ENCODE results near the gene SCFD2. TPM values are rescaled to one million over a fixed set of nuclear protein-coding genes. Genes with fewer than 3 reads are reported as not detected.

SCFD2 gene
- total RNA-seq, 1 experiment from 2014 or later, result 12.4 TPM

- no peak overlapping the region for H3K4me3 Mint-ChIP-seq
- TF ChIP-seq CTCF (IDR thresholded peaks at IDR 0.05) (no peak), ZNF263 (CRISPR knock-in tag; IDR thresholded peaks at IDR 0.05; ENCODE audit: low read depth) (no peak), PREB (CRISPR knock-in tag; IDR thresholded peaks at IDR 0.05; ENCODE audit: borderline replicate concordance) (no peak), CREM (CRISPR knock-in tag; IDR thresholded peaks at IDR 0.05) (no peak), ZNF532 (CRISPR knock-in tag; IDR thresholded peaks at IDR 0.05; ENCODE audit: borderline replicate concordance) (no peak), CREB1 (CRISPR knock-in tag; IDR thresholded peaks at IDR 0.05) (no peak), ZBTB21 (CRISPR knock-in tag; IDR thresholded peaks at IDR 0.05; ENCODE audit: borderline replicate concordance) (no peak), ZNF281 (CRISPR knock-in tag; IDR thresholded peaks at IDR 0.05) (no peak), KAT7 (CRISPR knock-in tag; IDR thresholded peaks at IDR 0.05; ENCODE audit: borderline replicate concordance) (no peak), ELF4 (CRISPR knock-in tag; IDR thresholded peaks at IDR 0.05; ENCODE audit: low read depth) (no peak), E2F1 (CRISPR knock-in tag; IDR thresholded peaks at IDR 0.05) (no peak), SMAD4 (CRISPR knock-in tag; IDR thresholded peaks at IDR 0.05) (no peak), TCF7 (CRISPR knock-in tag; IDR thresholded peaks at IDR 0.05; ENCODE audit: low read depth) (no peak), STAT6 (CRISPR knock-in tag; conservative IDR thresholded peaks at IDR 0.05; ENCODE audit: low read depth) (no peak), ZNF512 (CRISPR knock-in tag; IDR thresholded peaks at IDR 0.05; ENCODE audit: borderline replicate concordance) (no peak)
- no peak for ATAC-seq
- peaks cover 25% of the 10 kb centered on the region for H3K4me1 Mint-ChIP-seq
- CTCF ChIA-PET, result interaction anchor here (1.5 kb wide), 1 partner anchor 25 kb away, joined by 3 read pairs; no protein-coding TSS in a partner anchor
- H3K9me3 Mint-ChIP-seq, result peaks cover 10% of the 10 kb centered on the region; the same call in 1 of the 2 replicates
- no peak overlapping the region for H3K27ac Mint-ChIP-seq
- no peaks in the 10 kb centered on the region for H3K27me3 Mint-ChIP-seq (ENCODE audit: low read depth)
- POLR2A ChIA-PET, result no interaction called here
- no peak for DNase-seq (ENCODE audit: low spot score)
- no peaks in the 10 kb centered on the region for H3K36me3 Mint-ChIP-seq
These were observed 429.1 kb downstream of the SCFD2 start for GRCh38 chr4:52936729-52937128.

Measured in WTC11 (cell line).